CD4-positive, alpha-beta T cell (primary cell): ENCODE measurements around the gene WDFY4. TPM values are rescaled to one million over a fixed set of nuclear protein-coding genes. Genes with fewer than 3 reads are reported as not detected.

ENCODE experiments used
- ATAC-seq: fragments of 200-7000 bp; cut with Tn5 transposase; one replicate; pipeline ENCODE4 v1.10.0; 2022; ENCODE audit warnings: mild to moderate bottlenecking; ENCODE audit not compliant: poor library complexity
- CTCF ChIA-PET: fragments of 350-600 bp; sonication (Branson Sonifier 250); formaldehyde crosslinking; loops from one replicate; lab custom pipeline; 2021; ENCODE audit warnings: antibody characterized with exemption, inconsistent platforms; lab: Charles Lee
- POLR2A ChIA-PET: fragments of 350-600 bp; sonication (Branson Sonifier 250); formaldehyde crosslinking; loops from one replicate; lab custom pipeline; 2021; ENCODE audit warnings: antibody characterized with exemption, inconsistent platforms; lab: Charles Lee
- DNase-seq, 14 experiments: peaks; one replicate each; pipeline ENCODE4 v3.0.0-alpha.2; 2013 to 2020; ENCODE audit warnings: mixed read lengths in 2 of 14
- H3K27ac ChIP-seq, 2 donors: one replicate each; pipeline versions ENCODE4 v1.5.1 to v1.7.0; 2013; ENCODE audit warnings: low read length in 2 of 2, low read depth in 1 of 2, mild to moderate bottlenecking in 1 of 2
- H3K27me3 ChIP-seq, 2 experiments: 1 replicate in 1 of 2; 2 replicates in 1 of 2; pipeline versions ENCODE4 v1.6.1 to v1.7.0; 2013; ENCODE audit warnings: low read length in 2 of 2, control low read depth in 1 of 2, mild to moderate bottlenecking in 1 of 2, moderate library complexity in 1 of 2; ENCODE audit not compliant: insufficient read depth in 2 of 2, control insufficient read depth in 1 of 2
- H3K36me3 ChIP-seq: one replicate; pipeline ENCODE4 v1.6.1; 2013; ENCODE audit warnings: low read length, control low read depth; ENCODE audit not compliant: insufficient read depth
- H3K4me1 ChIP-seq: one replicate; pipeline ENCODE4 v1.6.1; 2013; ENCODE audit warnings: low read length, control low read depth; ENCODE audit not compliant: insufficient read depth
- H3K4me3 ChIP-seq: one replicate; pipeline ENCODE4 v1.5.1; 2013; ENCODE audit warnings: mild to moderate bottlenecking, low read length, moderate library complexity
- H3K9me3 ChIP-seq, 2 experiments: 1 replicate in 1 of 2; 2 replicates in 1 of 2; pipeline versions ENCODE4 v1.6.1 to v1.7.0; 2013; ENCODE audit warnings: low read length in 2 of 2, mild to moderate bottlenecking in 2 of 2, control low read depth in 1 of 2, moderate library complexity in 1 of 2; ENCODE audit not compliant: control insufficient read depth in 1 of 2, insufficient read depth in 1 of 2
- H3K27ac Mint-ChIP-seq: one replicate; pipeline ENCODE4 v1.8.0; 2020; ENCODE audit warnings: mixed read lengths
- H3K27me3 Mint-ChIP-seq: one replicate; pipeline ENCODE4 v1.8.0; 2021; ENCODE audit warnings: mixed read lengths
- H3K36me3 Mint-ChIP-seq: one replicate; pipeline ENCODE4 v1.8.0; 2021; ENCODE audit warnings: low read depth, mixed read lengths
- H3K4me1 Mint-ChIP-seq: one replicate; pipeline ENCODE4 v1.8.0; 2021; ENCODE audit warnings: low read depth, mixed read lengths
- H3K4me3 Mint-ChIP-seq: one replicate; pipeline ENCODE4 v1.8.0; 2020; ENCODE audit warnings: mild to moderate bottlenecking, mixed read lengths
- H3K9me3 Mint-ChIP-seq: one replicate; pipeline ENCODE4 v1.8.0; 2020; ENCODE audit warnings: mixed read lengths
- CTCF ChIP-seq: fragments of 200-600 bp; IDR thresholded peaks from one replicate; pipeline ENCODE4 v1.8.0; 2022; ENCODE audit warnings: antibody characterized with exemption, mild to moderate bottlenecking
- intact Hi-C, 2 experiments: fragments of 100-400 bp; cut with DNase I in 1 of 2; cut with micrococcal nuclease in 1 of 2; formaldehyde crosslinking; loops; one replicate each; pipeline versions ENCODE4 v1.15.1 to v1.9.0; 2023 to 2025; cut with DNase I, micrococcal nuclease
- total RNA-seq, 174 experiments: library from RNA in 2 of 174; stranded (reverse) in 2 of 174; gene quantifications; one replicate each; pipeline ENCODE4 v1.2.3 and lab custom pipeline; 2021 to 2026

Gene WDFY4
- total RNA-seq, 2 experiments from 2014 or later: 1.3 to 2.5 TPM

GRCh38 chr10:48934672-48935501 is 250.2 kb downstream of the WDFY4 start:
- DNase-seq (no peak), ATAC-seq (no peak)
- Histone ChIP-seq H3K27me3 (no peaks in the 10 kb centered on the region), H3K36me3 (no peaks in the 10 kb centered on the region), H3K4me1 (no peaks in the 10 kb centered on the region), H3K4me3 (no peak overlapping the region), H3K9me3 (no peaks in the 10 kb centered on the region), H3K27ac (no peak overlapping the region)
- Mint-ChIP-seq H3K9me3 (no peaks in the 10 kb centered on the region), H3K36me3 (no peaks in the 10 kb centered on the region), H3K4me1 (no peaks in the 10 kb centered on the region), H3K27ac (no peak overlapping the region), H3K27me3 (no peaks in the 10 kb centered on the region), H3K4me3 (no peak overlapping the region)
- intact Hi-C loops: no loop called here
- CTCF ChIA-PET: no interaction called here
- no peak for TF ChIP-seq CTCF
- POLR2A ChIA-PET: no interaction called here

- no peaks in the 10 kb centered on the region for H3K9me3 ChIP-seq
- H3K27me3 ChIP-seq: no peaks in the 10 kb centered on the region
- CTCF ChIA-PET: no interaction called here
- no peak overlapping the region for H3K4me3 ChIP-seq
- no peak for ATAC-seq
- Mint-ChIP-seq H3K27me3 (no peaks in the 10 kb centered on the region), H3K9me3 (no peaks in the 10 kb centered on the region), H3K4me3 (no peak overlapping the region), H3K27ac (no peak overlapping the region), H3K4me1 (no peaks in the 10 kb centered on the region), H3K36me3 (no peaks in the 10 kb centered on the region)
- POLR2A ChIA-PET: no interaction called here
- TF ChIP-seq CTCF: no peak
- intact Hi-C loops: no loop called here
- no peaks in the 10 kb centered on the region for H3K4me1 ChIP-seq
- H3K27ac ChIP-seq: no peak overlapping the region
- DNase-seq: no peak
- no peaks in the 10 kb centered on the region for H3K36me3 ChIP-seq
Observed at GRCh38 chr10:48935577-48935976, 250.9 kb downstream of the WDFY4 start.

- Histone ChIP-seq H3K27me3 (no peaks in the 10 kb centered on the region), H3K4me1 (no peaks in the 10 kb centered on the region), H3K4me3 (no peak overlapping the region), H3K27ac (no peak overlapping the region), H3K36me3 (no peaks in the 10 kb centered on the region), H3K9me3 (no peaks in the 10 kb centered on the region)
- H3K36me3 Mint-ChIP-seq: no peaks in the 10 kb centered on the region
- ChIA-PET CTCF (no interaction called here), POLR2A (no interaction called here)
- DNase-seq: no peak
- intact Hi-C loops: no loop called here
- H3K4me1 Mint-ChIP-seq: no peaks in the 10 kb centered on the region
- no peaks in the 10 kb centered on the region for H3K9me3 Mint-ChIP-seq
- H3K27ac Mint-ChIP-seq: no peak overlapping the region
- no peak for ATAC-seq
- no peak overlapping the region for H3K4me3 Mint-ChIP-seq
- no peaks in the 10 kb centered on the region for H3K27me3 Mint-ChIP-seq
- TF ChIP-seq CTCF: no peak
Observed at GRCh38 chr10:48937796-48938195, 253.1 kb downstream of the WDFY4 start.
